ENCODE results near the gene SLC25A34.

- TF ChIP-seq CTCF (IDR thresholded peaks at IDR 0.05; ENCODE audit: low read depth, low read length) = no peak
- TF ChIP-seq POLR2A (IDR thresholded peaks at IDR 0.05; ENCODE audit: extremely low read depth, insufficient read length) = no peak
- no peak for TF ChIP-seq MAX (IDR thresholded peaks at IDR 0.05; ENCODE audit: low read depth, low read length)
Observed at GRCh38 chr1:15788624-15789301, 52.7 kb downstream of the SLC25A34 start.
